Activated B cell treated with CpG ODN at 0.5 μM for 24 hours (primary cell): ENCODE data around the gene TMEM269. TPM values are rescaled to one million over a fixed set of nuclear protein-coding genes. Genes with fewer than 3 reads are reported as not detected.

ENCODE experiments used
- ATAC-seq: fragments of 200-7000 bp; cut with Tn5 transposase; one replicate; pipeline ENCODE4 v1.10.0; 2021; ENCODE audit warnings: low read depth, mild to moderate bottlenecking, moderate library complexity
- CTCF ChIA-PET: fragments of 350-600 bp; sonication (Branson Sonifier 250); formaldehyde crosslinking; loops from one replicate; lab custom pipeline; 2021; ENCODE audit warnings: antibody characterized with exemption; lab: Charles Lee
- POLR2A ChIA-PET: fragments of 350-600 bp; sonication (Branson Sonifier 250); formaldehyde crosslinking; loops from one replicate; lab custom pipeline; 2021; ENCODE audit warnings: antibody characterized with exemption; lab: Charles Lee
- DNase-seq: peaks from one replicate; pipeline ENCODE4 v3.0.0; 2022
- H3K27ac Mint-ChIP-seq: one replicate; pipeline ENCODE4 v1.8.0; 2020; ENCODE audit warnings: mixed read lengths
- H3K27me3 Mint-ChIP-seq: one replicate; pipeline ENCODE4 v1.8.0; 2021; ENCODE audit warnings: mixed read lengths
- H3K36me3 Mint-ChIP-seq: one replicate; pipeline ENCODE4 v1.8.0; 2021; ENCODE audit warnings: low read depth, mixed read lengths
- H3K4me1 Mint-ChIP-seq: one replicate; pipeline ENCODE4 v1.8.0; 2021; ENCODE audit warnings: mixed read lengths
- H3K4me3 Mint-ChIP-seq: one replicate; pipeline ENCODE4 v1.8.0; 2020; ENCODE audit warnings: mild to moderate bottlenecking, mixed read lengths
- H3K9me3 Mint-ChIP-seq: one replicate; pipeline ENCODE4 v1.8.0; 2020; ENCODE audit warnings: mixed read lengths
- CTCF ChIP-seq: fragments of 200-600 bp; IDR thresholded peaks from one replicate; pipeline ENCODE4 v1.8.0; 2022; ENCODE audit warnings: antibody characterized with exemption, mild to moderate bottlenecking
- intact Hi-C: fragments of 100-400 bp; cut with micrococcal nuclease; formaldehyde crosslinking; loops from one replicate; pipeline ENCODE4 v1.15.1; 2024
- total RNA-seq: library from RNA; stranded (reverse); gene quantifications from 2 replicates; pipeline ENCODE4 v1.2.3, GENCODE V29; 2022

Gene TMEM269
- total RNA-seq, 1 donor from 2014 or later = 0.31 TPM

GRCh38 chr1:42769811-42770210 lies 15.0 kb upstream of the TMEM269 start:
- Mint-ChIP-seq H3K9me3 (no peaks in the 10 kb centered on the region), H3K36me3 (peaks cover 38% of the 10 kb centered on the region), H3K27ac (no peak overlapping the region), H3K27me3 (no peaks in the 10 kb centered on the region), H3K4me3 (no peak overlapping the region), H3K4me1 (peaks cover 33% of the 10 kb centered on the region)
- CTCF ChIA-PET = no interaction called here
- no peak for ATAC-seq
- POLR2A ChIA-PET = interaction anchor here (0.9 kb wide), 1 partner anchor 189 kb away, joined by 3 read pairs; the partner anchor contains the start of gene SLC2A1
- intact Hi-C loops = loop anchor here (5.0 kb wide), 2 partner anchors 113 to 877 kb away; partner anchors contain the start of gene PPIH
- no peak for DNase-seq
- no peak for TF ChIP-seq CTCF

DNA sequence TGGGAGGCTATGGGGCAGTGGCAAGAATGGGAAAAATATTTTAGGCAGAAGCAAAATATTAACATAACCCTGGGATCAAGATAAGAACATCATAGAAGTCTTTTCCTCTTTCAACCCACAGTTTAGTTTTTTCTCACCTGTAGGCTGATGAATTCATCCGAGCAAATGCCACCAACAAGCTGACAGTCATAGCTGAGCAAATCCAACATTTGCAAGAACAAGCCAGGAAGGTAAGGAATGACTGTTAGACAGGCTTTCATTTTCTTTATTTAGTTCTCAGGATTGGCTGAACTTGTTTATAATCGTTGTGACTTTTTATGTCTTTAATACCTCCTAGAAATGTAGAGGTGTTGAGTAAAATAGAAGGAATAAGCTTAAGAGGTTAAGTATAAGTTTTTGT lies 11.4 kb upstream of the TMEM269 start:
- peaks cover 67% of the 10 kb centered on the region for H3K36me3 Mint-ChIP-seq
- ChIA-PET POLR2A (no interaction called here), CTCF (interaction anchor here (1.3 to 1.8 kb wide), 2 partner anchors 139 to 301 kb away, joined by 3 to 6 read pairs; no protein-coding TSS in a partner anchor)

GRCh38 chr1:42774928-42775526 lies 9.8 kb upstream of the TMEM269 start:
- no peak for TF ChIP-seq CTCF
- Mint-ChIP-seq H3K27ac (no peak overlapping the region), H3K27me3 (no peaks in the 10 kb centered on the region), H3K36me3 (peaks cover 73% of the 10 kb centered on the region), H3K4me3 (no peak overlapping the region), H3K4me1 (peaks cover 13% of the 10 kb centered on the region), H3K9me3 (no peaks in the 10 kb centered on the region)
- POLR2A ChIA-PET = no interaction called here
- ATAC-seq = no peak
- CTCF ChIA-PET = interaction anchor here (1.3 to 1.8 kb wide), 2 partner anchors 138 to 299 kb away, joined by 3 to 6 read pairs; no protein-coding TSS in a partner anchor
- DNase-seq = no peak
- intact Hi-C loops = loop anchor here (5.0 kb wide), 1 partner anchor 452 kb away; no protein-coding TSS in a partner anchor

More for the DNA sequence above, 11.4 kb upstream of the TMEM269 start:
- Mint-ChIP-seq H3K9me3 (no peaks in the 10 kb centered on the region), H3K27ac (no peak overlapping the region), H3K4me1 (peaks cover 22% of the 10 kb centered on the region), H3K27me3 (no peaks in the 10 kb centered on the region), H3K4me3 (no peak overlapping the region)
- no peak for ATAC-seq
- no peak for TF ChIP-seq CTCF
- no peak for DNase-seq
- intact Hi-C loops = no loop called here

DNA sequence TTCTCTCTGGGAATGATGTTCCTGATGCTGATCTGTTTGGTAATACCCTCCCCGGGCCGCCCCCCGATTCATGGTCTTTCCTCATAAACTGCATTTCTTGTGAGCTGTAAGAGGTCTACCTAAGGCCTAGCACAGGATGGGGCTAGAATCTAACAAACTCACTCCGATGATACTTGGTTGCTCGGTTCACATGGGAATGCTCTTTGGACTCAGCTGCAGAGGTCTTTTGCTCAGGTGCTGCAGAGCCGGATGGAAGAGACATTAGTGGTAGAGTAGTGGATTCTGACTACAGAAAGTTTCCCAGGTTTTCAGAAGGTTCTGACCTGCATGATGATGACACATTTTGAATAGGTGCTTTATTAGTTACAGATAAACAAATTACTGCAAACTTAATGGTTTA lies 8.3 kb upstream of the TMEM269 start:
- no peak for DNase-seq
- CTCF ChIA-PET = interaction anchor here (0.9 to 3.7 kb wide), 7 partner anchors 8 to 300 kb away, joined by 3 to 52 read pairs (median 6); partner anchors contain the start of genes C1orf50 and P3H1
- POLR2A ChIA-PET = interaction anchor here (1.4 kb wide), 1 partner anchor 10 kb away, joined by 3 read pairs; the partner anchor contains the start of genes C1orf50 and P3H1

More for the DNA sequence above, 8.3 kb upstream of the TMEM269 start:
- Mint-ChIP-seq H3K4me1 (peaks cover 8% of the 10 kb centered on the region), H3K36me3 (peaks cover 80% of the 10 kb centered on the region), H3K27ac (no peak overlapping the region), H3K4me3 (no peak overlapping the region), H3K27me3 (no peaks in the 10 kb centered on the region), H3K9me3 (no peaks in the 10 kb centered on the region)
- ATAC-seq = no peak
- intact Hi-C loops = loop anchor here (5.0 kb wide), 1 partner anchor 451 kb away; no protein-coding TSS in a partner anchor
- TF ChIP-seq CTCF = no peak
